Measurements from ENCODE around the gene JAG1.

JAG1 gene

GRCh38 chr20:10673842-10674683 lies at the start of gene JAG1:
JAG1 (minus strand) TSS chr20:10673999; CDS start chr20:10673530, 469 bp downstream.
- DNase-seq, result no peak

DNA sequence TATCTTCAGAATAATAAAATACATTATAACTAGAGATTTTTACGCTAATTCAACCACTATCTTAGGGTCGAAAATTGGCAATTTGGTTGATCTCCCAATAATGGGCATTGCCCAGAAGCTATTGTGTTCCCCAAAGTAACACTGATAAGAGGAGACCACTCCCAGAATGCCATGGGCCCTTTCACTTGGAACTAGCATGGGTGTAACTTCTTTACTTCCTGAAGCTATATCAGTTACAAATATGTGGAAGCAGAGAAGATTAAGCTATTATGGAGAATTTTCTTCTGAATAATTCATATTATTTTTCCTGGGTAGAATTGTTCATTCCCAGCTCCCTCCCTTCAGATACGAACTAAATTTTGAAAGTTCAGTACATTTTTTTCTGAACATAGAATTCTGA lies 48.2 kb upstream of the JAG1 start:
- DNase-seq, result no peak

- DNase-seq, result no peak
Observed at GRCh38 chr20:10721137-10721896, 47.5 kb upstream of the JAG1 start.

- no peak for DNase-seq
Observed at GRCh38 chr20:10720565-10720964, 46.8 kb upstream of the JAG1 start.

GRCh38 chr20:10719740-10720385 lies 46.1 kb upstream of the JAG1 start:
- DNase-seq, result no peak

GRCh38 chr20:10718661-10719060 lies 44.9 kb upstream of the JAG1 start:
- DNase-seq, result no peak

DNA sequence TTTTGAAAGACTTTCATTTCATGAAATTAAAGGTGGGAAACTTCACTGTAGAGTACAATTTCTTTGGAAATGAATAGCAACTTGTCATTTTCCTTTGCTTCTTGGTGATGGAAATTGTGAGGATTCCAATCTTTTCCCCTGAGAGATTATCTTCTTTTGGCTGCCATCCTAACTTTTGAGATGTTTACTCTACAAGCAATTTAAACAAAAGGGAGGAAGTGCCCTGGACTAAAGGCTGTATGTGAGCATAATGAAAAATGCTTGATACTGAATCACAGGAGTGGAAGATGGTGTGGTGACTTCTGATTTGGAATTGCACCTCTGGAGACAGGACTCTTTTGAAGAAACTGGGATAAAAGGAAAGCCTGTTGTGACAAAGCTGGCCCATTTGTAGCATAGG lies 43.1 kb upstream of the JAG1 start:
- no peak for DNase-seq

DNA sequence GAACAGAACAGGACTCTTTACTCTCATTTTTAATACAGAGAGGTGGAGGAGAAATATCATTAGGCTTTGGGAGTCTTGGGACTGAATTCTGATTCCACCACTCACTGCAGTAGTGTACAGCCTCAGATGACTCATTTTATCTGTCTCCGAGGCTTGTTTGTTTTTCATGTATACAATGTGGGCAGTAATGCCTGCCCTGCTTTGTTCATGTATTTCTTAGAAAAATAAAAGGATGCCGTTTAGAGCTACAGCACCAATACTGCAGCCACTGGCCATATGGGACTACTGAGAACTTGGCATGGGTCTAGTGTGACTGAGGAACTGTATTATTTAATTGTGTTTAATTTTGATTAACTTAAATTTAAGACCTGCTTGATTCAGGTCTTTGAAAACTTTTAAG lies 41.2 kb upstream of the JAG1 start:
- DNase-seq, result no peak

DNA sequence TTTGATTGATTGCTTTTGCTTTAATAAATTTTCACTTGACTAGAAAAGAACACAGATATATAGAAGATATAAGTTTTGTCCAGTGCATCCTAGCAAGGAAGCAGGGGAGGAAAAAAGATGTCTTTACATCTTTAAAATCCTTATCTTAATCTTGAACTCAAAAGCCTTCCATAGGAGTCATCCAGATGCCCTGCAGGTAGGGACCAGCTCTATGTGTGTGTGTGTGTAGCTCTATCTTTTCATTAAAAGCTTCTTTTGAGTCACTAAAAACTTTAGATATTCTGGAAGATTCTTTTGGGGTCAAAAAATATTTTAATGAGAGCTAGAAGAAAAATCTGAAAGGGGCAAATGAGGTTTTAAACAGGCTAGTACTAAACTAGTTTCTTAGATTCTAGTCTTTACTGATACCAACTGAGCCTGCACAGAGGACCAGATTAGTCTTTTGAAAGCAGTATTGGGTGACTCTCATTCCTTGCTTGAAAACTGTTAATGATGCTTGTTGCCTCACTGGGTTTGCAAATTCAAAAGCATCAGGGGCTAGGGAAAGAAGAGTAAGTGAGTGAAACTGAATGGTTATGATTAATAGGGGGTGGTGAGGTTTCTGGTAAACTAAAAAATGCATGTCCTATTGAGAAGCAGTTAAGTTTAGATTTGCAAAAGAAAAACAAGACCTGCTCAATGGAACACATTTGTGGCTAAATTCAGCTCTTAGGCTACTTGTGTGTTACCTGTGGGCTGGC lies 40.6 kb upstream of the JAG1 start:
- no peak for DNase-seq

DNA sequence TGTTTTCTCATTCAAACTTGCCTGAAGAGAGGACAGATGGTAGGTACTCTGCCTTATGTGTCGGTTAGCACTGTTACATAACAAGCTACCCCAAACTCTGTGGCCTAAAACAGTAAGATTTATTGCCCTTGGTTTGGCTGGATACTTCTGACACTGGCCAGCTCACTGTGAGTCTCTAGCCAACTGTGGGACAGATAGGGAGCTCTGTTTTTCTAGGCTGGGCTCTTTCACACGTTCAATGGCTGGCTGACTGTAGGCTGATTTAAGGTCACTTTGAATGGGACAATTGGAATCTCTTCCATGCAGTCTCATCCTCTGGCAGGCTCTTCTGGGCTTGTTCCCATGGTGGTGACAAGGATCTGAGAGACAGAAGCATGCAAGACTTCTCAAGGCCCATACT lies 39.4 kb upstream of the JAG1 start:
- DNase-seq, result no peak

DNA sequence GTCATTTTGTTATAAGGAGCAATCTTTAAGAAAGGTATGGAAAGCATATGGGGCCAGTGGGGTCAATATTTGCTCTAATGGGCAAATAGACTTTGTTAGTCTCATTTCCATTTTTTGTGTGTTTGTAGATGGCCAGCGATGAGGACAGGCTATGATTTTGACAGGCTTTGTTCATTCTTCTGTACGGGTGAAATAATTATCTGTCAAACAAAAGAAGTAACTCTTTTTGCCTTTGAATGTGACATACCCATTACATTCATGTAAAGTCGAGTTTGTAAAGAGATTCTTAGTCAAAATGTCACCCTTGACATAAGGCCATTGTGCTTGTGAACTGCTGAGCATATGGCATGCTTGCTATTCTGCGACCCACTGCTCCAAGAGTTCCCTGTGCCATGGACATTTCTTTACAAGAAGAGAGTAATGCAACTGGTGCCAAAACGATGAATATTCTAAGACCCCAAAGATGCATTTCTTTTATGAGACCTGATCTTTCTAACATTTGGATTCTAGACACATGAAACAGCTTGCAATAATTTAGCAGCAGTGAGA lies 38.2 kb upstream of the JAG1 start:
- DNase-seq, result no peak

DNA sequence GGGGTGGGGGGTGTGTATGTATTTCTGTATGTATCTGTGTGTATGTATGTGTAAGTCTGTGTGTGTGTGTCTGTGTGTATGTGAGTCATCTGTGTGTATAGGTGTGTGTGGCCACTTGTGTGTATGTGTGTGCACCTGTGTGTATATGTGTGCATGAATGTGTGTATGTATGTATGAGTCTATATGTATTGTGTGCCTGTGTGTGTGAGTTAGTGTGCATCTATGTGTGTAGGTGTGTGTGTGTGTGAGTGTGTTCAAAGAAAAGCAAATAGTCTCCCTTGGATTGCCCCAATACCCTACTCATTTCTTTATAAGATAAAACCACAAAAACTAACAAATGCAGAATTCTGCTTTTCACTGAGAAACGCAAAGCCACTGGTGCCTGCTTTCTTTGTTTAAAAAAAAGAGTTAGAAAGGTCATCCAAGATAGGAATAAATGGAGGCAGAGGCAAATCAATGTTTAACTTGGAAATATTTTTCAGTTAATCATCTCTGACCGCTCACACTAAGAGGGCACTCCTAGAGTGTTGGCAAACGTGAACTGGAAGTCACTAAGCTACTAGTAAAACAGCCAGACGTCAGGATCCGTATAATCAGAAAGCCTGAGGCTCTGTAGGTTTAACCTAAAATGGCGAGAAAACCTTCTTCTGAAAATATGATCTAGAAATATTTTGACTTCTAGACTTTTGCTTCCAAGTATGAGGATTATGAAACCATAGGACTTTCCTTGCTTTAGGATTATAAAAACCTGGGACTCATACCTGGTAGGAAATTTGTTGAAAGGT lies 37.4 kb upstream of the JAG1 start:
- no peak for DNase-seq

GRCh38 chr20:10709916-10710315 lies 36.1 kb upstream of the JAG1 start:
- no peak for DNase-seq

GRCh38 chr20:10708351-10709185 lies 34.8 kb upstream of the JAG1 start:
- DNase-seq, result no peak

DNA sequence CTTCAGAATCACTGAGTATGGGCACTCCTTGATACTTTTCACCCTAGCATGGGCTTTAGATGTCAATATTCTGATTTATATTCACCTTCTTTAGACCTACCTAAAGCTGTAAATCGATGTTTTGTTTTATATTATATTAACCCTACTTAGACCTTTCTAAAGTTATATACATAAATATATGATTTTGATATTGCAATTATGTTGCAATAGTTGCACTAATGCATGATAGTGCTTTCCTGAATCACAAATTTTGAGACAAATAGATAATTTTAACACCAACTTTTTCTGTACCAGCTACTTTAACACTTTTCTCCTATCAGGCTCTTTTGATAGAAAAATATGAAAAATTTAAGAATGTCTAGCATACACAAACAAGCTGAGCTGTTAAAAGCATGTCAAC lies 34.0 kb upstream of the JAG1 start:
- no peak for DNase-seq

DNA sequence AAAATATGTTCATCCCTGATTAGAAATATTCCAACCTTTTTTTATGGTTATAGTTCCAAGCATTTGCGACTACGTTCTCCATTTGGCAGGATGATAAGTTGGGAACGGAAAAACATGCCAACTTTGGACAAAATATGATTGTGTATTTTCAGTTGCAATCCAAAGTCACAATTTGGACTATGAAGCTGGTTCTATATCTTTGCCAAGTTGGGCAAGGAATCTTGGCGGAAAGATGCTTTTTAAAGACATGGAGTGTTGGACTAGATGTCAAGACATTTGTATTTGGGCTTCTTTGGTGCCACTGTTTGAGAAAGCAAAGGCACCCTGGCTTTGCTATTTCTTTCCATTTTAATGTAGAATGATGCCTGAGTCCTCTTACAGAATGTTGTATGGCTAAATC lies 33.3 kb upstream of the JAG1 start:
- no peak for DNase-seq

DNA sequence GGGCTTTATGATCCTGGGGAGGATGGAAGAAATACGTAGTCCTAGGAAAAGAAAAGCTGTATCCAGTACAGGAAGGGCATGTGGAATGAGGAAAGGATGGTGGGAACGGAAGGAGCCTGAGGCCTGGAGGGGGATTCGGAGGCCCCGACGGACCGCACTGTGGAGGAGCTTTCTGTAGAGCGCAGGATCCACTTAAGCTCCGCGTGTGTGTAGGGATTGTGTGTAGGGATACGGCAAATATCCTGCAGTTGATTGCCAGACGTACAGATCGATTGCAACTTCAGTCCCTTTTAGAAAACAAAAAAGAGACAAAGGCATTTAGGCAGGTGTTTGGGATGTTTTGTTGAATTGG lies 32.6 kb upstream of the JAG1 start:
- no peak for DNase-seq

GRCh38 chr20:10705801-10706459 lies 32.1 kb upstream of the JAG1 start:
- no peak for DNase-seq

GRCh38 chr20:10701607-10702006 lies 27.8 kb upstream of the JAG1 start:
- DNase-seq, result no peak

DNA sequence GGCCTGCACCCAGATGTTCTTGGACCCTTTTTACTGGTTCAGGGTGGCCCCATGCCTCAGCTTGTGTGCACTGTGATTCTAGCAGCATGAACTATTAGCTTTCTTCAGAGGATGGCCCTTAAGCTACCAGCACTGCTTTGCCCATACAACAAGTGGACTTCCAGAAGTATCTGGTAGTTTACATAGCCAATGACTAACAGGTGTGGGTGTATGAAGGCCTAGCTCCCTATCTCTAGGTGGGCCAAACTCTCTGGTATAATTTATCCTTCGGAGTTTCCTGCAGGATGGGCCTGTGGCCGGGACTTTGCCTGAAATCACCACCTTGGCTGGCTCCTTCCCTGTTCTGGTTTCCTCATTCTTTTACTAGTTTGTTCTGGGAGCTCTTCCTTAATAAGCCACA lies 26.1 kb upstream of the JAG1 start:
- no peak for DNase-seq

- DNase-seq, result no peak
Observed at GRCh38 chr20:10699489-10699888, 25.7 kb upstream of the JAG1 start.

Measured in cerebellar nuclear complex (tissue), 1 donor.